ENCODE measurements around the gene CSF3. TPM values are rescaled to one million over a fixed set of nuclear protein-coding genes. Genes with fewer than 3 reads are reported as not detected.

CSF3 gene
- total and polyA plus RNA-seq, 2 of the 4 experiments (the other 2 are of a cell fraction) = not detected

- Histone ChIP-seq H3K18ac (ENCODE audit: low read depth, low read length) (no peak overlapping the region), H3K27me3 (ENCODE audit: control insufficient read depth, insufficient read depth, low read length) (no peaks in the 10 kb centered on the region), H3K9ac (ENCODE audit: low read depth, low read length) (no peak overlapping the region), H4K5ac (ENCODE audit: low read depth, low read length) (no peak overlapping the region), H3K4me2 (ENCODE audit: low read depth, low read length) (no peak overlapping the region), H4K8ac (ENCODE audit: low read depth in 2 of 2, low read length in 2 of 2) (no peak overlapping the region), H3K4me1 (ENCODE audit: control insufficient read depth, insufficient read depth, low read length) (peaks cover 22% of the 10 kb centered on the region), H2BK15ac (ENCODE audit: low read depth, low read length) (0 out of 3 replicates have a peak overlapping the region, but pooled peaks have one; percentile 80), H3K79me1 (ENCODE audit: low read depth in 1 of 2, low read length in 2 of 2) (peaks cover 14 to 36% of the 10 kb centered on the region in 2 experiments), H2BK5ac (ENCODE audit: low read depth, low read length, poor library complexity, severe bottlenecking) (no peak overlapping the region), H4K20me1 (ENCODE audit: insufficient read depth, low read length) (peaks cover 24% of the 10 kb centered on the region; the same call in 1 of the 2 replicates), H3K27ac (ENCODE audit: insufficient read depth, low read length) (no peak overlapping the region), H2BK20ac (ENCODE audit: low read depth, low read length) (no peak overlapping the region), H3K36me3 (ENCODE audit: control insufficient read depth, insufficient read depth, low read length) (no peaks in the 10 kb centered on the region), H3K56ac (ENCODE audit: extremely low read depth, insufficient read depth, low read length) (no peak overlapping the region), H2AK5ac (ENCODE audit: low read depth, low read length) (0 out of 2 replicates have a peak overlapping the region, but pooled peaks have one; percentile 15), H4K91ac (ENCODE audit: insufficient read depth, low read depth, low read length) (no peak overlapping the region), H2AK9ac (replicated peaks; ENCODE audit: low read depth, low read length, poor library complexity) (peak overlapping the region; percentile 87), H3K4me3 (ENCODE audit: insufficient read depth, low read depth, low read length) (no peak overlapping the region), H3K9me1 (ENCODE audit: insufficient read depth, low read length) (peaks cover 16% of the 10 kb centered on the region), H3K23ac (ENCODE audit: low read depth, low read length) (peak overlapping the region; percentile 82; the same call in 1 of the 2 replicates), H3K14ac (replicated peaks; ENCODE audit: low read depth, low read length) (no peak overlapping the region), H3K4ac (ENCODE audit: low read depth, low read length) (no peak overlapping the region), H2BK120ac (ENCODE audit: low read depth, low read length) (no peak overlapping the region), H3K9me3 (ENCODE audit: control insufficient read depth, insufficient read depth, low read length) (no peaks in the 10 kb centered on the region), H2AFZ (replicated peaks; ENCODE audit: low read length, poor library complexity) (peak overlapping the region; percentile 88)
- dilution Hi-C loops (cut with HindIII; ENCODE audit: low sequenced_read_pairs, unreplicated experiment) (no loop called here), in situ Hi-C loops (cut with MboI; ENCODE audit: low sequenced_read_pairs) (no loop called here), intact Hi-C loops (cut with micrococcal nuclease) (loop anchor here (2.0 kb wide), 1 partner anchor 25 kb away; no protein-coding TSS in a partner anchor)
- WGBS, 2 experiments (ENCODE audit: extremely low coverage in 2 of 2, insufficient read length in 1 of 2) = 66% methylated on average over 6 of the region's 10 CpGs; no CpG with 5 or more reads in 1 of the 2 experiments
- BruUV-seq (replicated peaks) = no TSS peak
- ChIA-PET CTCF (interaction anchor here (0.6 to 2.0 kb wide), 2 partner anchors 25 to 83 kb away, joined by 3 to 10 read pairs; no protein-coding TSS in a partner anchor), POLR2A (ENCODE audit: unreplicated experiment) (no interaction called here)
- ATAC-seq (ENCODE audit: low read depth) (no peak), DNase-seq (no peak)
- TF ChIP-seq FOS (IDR thresholded peaks at IDR 0.05; ENCODE audit: low read depth, low read length) = no peak
- TF ChIP-seq, protein P1, sequence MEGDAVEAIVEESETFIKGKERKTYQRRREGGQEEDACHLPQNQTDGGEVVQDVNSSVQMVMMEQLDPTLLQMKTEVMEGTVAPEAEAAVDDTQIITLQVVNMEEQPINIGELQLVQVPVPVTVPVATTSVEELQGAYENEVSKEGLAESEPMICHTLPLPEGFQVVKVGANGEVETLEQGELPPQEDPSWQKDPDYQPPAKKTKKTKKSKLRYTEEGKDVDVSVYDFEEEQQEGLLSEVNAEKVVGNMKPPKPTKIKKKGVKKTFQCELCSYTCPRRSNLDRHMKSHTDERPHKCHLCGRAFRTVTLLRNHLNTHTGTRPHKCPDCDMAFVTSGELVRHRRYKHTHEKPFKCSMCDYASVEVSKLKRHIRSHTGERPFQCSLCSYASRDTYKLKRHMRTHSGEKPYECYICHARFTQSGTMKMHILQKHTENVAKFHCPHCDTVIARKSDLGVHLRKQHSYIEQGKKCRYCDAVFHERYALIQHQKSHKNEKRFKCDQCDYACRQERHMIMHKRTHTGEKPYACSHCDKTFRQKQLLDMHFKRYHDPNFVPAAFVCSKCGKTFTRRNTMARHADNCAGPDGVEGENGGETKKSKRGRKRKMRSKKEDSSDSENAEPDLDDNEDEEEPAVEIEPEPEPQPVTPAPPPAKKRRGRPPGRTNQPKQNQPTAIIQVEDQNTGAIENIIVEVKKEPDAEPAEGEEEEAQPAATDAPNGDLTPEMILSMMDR (conservative IDR thresholded peaks at IDR 0.05; ENCODE audit: low read depth, low read length) = no peak
- TF ChIP-seq RFX5 (IDR thresholded peaks at IDR 0.05; ENCODE audit: low read depth, low read length) = no peak
- TF ChIP-seq, protein P2, sequence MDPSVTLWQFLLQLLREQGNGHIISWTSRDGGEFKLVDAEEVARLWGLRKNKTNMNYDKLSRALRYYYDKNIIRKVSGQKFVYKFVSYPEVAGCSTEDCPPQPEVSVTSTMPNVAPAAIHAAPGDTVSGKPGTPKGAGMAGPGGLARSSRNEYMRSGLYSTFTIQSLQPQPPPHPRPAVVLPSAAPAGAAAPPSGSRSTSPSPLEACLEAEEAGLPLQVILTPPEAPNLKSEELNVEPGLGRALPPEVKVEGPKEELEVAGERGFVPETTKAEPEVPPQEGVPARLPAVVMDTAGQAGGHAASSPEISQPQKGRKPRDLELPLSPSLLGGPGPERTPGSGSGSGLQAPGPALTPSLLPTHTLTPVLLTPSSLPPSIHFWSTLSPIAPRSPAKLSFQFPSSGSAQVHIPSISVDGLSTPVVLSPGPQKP (IDR thresholded peaks at IDR 0.05; ENCODE audit: borderline replicate concordance, low read depth, low read length) = no peak
- no peak for TF ChIP-seq RAD21 (IDR thresholded peaks at IDR 0.05; ENCODE audit: low read length)
- TF ChIP-seq, protein P3, sequence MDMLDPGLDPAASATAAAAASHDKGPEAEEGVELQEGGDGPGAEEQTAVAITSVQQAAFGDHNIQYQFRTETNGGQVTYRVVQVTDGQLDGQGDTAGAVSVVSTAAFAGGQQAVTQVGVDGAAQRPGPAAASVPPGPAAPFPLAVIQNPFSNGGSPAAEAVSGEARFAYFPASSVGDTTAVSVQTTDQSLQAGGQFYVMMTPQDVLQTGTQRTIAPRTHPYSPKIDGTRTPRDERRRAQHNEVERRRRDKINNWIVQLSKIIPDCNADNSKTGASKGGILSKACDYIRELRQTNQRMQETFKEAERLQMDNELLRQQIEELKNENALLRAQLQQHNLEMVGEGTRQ (IDR thresholded peaks at IDR 0.05; ENCODE audit: low read depth, low read length) = no peak
Observed at GRCh38 chr17:40061609-40062038, 46.4 kb downstream of the CSF3 start.
